ENCODE data around the gene TAF3.

DNA sequence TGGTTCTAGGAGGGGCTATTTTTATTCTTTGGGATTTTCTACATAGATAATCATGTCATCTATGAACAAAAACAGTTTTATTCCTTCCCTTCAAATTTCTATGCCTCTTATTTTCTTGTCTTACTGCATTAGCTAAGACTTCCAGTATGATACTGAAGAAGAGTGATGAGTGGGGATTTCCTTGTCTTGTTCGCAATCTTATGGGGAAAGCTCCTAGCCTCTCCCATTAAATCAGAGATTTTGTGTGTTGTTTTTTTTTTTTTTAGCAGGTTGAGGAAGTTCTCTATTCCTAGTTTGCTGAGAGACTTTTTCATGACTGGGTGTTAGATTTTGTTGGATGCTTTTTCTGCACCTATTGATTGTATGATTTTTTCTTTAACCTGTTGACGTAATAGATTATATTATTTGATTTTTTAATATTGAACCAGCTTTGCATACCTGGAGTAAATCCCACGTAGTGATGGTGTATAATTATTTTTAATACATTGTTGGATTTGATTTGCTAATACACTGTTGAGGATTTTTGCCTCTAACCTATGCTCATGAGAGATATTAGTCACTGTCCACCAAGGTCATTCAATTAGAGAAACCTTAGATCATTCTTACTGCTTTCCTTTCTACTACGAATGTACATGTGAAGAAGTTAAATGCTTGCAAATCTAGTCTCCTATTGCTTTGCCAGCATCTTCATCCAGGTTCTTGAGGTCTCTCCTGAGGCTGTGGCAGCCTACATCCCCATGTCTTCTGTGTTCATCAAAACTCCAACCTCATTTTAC is 23.9 kb upstream of the TAF3 start:
- TF ChIP-seq, protein P1, sequence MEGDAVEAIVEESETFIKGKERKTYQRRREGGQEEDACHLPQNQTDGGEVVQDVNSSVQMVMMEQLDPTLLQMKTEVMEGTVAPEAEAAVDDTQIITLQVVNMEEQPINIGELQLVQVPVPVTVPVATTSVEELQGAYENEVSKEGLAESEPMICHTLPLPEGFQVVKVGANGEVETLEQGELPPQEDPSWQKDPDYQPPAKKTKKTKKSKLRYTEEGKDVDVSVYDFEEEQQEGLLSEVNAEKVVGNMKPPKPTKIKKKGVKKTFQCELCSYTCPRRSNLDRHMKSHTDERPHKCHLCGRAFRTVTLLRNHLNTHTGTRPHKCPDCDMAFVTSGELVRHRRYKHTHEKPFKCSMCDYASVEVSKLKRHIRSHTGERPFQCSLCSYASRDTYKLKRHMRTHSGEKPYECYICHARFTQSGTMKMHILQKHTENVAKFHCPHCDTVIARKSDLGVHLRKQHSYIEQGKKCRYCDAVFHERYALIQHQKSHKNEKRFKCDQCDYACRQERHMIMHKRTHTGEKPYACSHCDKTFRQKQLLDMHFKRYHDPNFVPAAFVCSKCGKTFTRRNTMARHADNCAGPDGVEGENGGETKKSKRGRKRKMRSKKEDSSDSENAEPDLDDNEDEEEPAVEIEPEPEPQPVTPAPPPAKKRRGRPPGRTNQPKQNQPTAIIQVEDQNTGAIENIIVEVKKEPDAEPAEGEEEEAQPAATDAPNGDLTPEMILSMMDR (IDR thresholded peaks at IDR 0.05) = no peak
- TF ChIP-seq EP300 (IDR thresholded peaks at IDR 0.05) (no peak), POLR2AphosphoS5 (IDR thresholded peaks at IDR 0.05) (no peak), POLR2A (IDR thresholded peaks at IDR 0.05) (no peak)
